Erythroblast (primary cell): ENCODE results near the gene AQP11.

ENCODE experiments used
- GATA1 ChIP-seq: IDR thresholded peaks from 2 replicates; pipeline ENCODE4 v1.6.1; 2011; ENCODE audit warnings: low read depth, mild to moderate bottlenecking, control low read depth, low read length, moderate library complexity
- POLR2A ChIP-seq: IDR thresholded peaks from 2 replicates; pipeline ENCODE4 v1.6.1; 2011; ENCODE audit warnings: mild to moderate bottlenecking, low read length

- no peak for TF ChIP-seq POLR2A
- TF ChIP-seq GATA1 = no peak
Observed at GRCh38 chr11:77561257-77561656, 28.5 kb upstream of the AQP11 start.
